GM19455 (cell line): Measurements from ENCODE around the gene FARP1.

ENCODE experiments used
- ATAC-seq: cut with Tn5 transposase; IDR thresholded peaks from one replicate; pipeline ENCODE4 v1.9.1; 2021; ENCODE audit not compliant: unreplicated experiment

FARP1 gene

GRCh38 chr13:98385606-98386005, 242.7 kb downstream of the FARP1 start:
- no peak for ATAC-seq

GRCh38 chr13:98386637-98387036, 243.7 kb downstream of the FARP1 start:
- no peak for ATAC-seq

GRCh38 chr13:98389319-98389718, 246.4 kb downstream of the FARP1 start:
- no peak for ATAC-seq

GRCh38 chr13:98390086-98390715, 247.3 kb downstream of the FARP1 start:
- ATAC-seq: no peak

GRCh38 chr13:98393873-98394272, 251.0 kb downstream of the FARP1 start:
- no peak for ATAC-seq

- ATAC-seq: no peak
These were observed 252.1 kb downstream of the FARP1 start for GRCh38 chr13:98394820-98395510.

- no peak for ATAC-seq
These were observed 253.3 kb downstream of the FARP1 start for GRCh38 chr13:98396071-98396710.

GRCh38 chr13:98397221-98397620, 254.3 kb downstream of the FARP1 start:
- no peak for ATAC-seq

GRCh38 chr13:98397861-98398260, 255.0 kb downstream of the FARP1 start:
- ATAC-seq: no peak

GRCh38 chr13:98398581-98398980, 255.7 kb downstream of the FARP1 start:
- ATAC-seq: no peak

GRCh38 chr13:98399756-98400155, 256.9 kb downstream of the FARP1 start:
- no peak for ATAC-seq

GRCh38 chr13:98401934-98402333, 259.0 kb downstream of the FARP1 start:
- ATAC-seq: no peak

GRCh38 chr13:98403076-98403475, 260.2 kb downstream of the FARP1 start:
- no peak for ATAC-seq

GRCh38 chr13:98405107-98405571, 262.2 kb downstream of the FARP1 start:
- ATAC-seq: no peak

GRCh38 chr13:98405690-98406344, 262.9 kb downstream of the FARP1 start:
- no peak for ATAC-seq

- ATAC-seq: no peak
These were observed 263.5 kb downstream of the FARP1 start for GRCh38 chr13:98406427-98406826.

- no peak for ATAC-seq
These were observed 264.1 kb downstream of the FARP1 start for GRCh38 chr13:98406971-98407370.

- no peak for ATAC-seq
These were observed 264.7 kb downstream of the FARP1 start for GRCh38 chr13:98407575-98407974.

GRCh38 chr13:98409281-98409680, 266.4 kb downstream of the FARP1 start:
- no peak for ATAC-seq

- ATAC-seq: no peak
These were observed 267.7 kb downstream of the FARP1 start for GRCh38 chr13:98410612-98411011.

GRCh38 chr13:98411013-98411412, 268.1 kb downstream of the FARP1 start:
- ATAC-seq: no peak
